NCI-H526 treated with DMSO at 0.1 percent for 48 hours (cell line): Measurements from ENCODE around the gene SCYL1.

ENCODE experiments used
- DNase-seq: peaks from one replicate; lab custom pipeline; 2025; lab: John Stamatoyannopoulos, UW

Gene SCYL1

GRCh38 chr11:65536412-65537295 lies 11.8 kb downstream of the SCYL1 start:
- no peak for DNase-seq

GRCh38 chr11:65537296-65537597 lies 12.4 kb downstream of the SCYL1 start:
- DNase-seq: no peak

DNA sequence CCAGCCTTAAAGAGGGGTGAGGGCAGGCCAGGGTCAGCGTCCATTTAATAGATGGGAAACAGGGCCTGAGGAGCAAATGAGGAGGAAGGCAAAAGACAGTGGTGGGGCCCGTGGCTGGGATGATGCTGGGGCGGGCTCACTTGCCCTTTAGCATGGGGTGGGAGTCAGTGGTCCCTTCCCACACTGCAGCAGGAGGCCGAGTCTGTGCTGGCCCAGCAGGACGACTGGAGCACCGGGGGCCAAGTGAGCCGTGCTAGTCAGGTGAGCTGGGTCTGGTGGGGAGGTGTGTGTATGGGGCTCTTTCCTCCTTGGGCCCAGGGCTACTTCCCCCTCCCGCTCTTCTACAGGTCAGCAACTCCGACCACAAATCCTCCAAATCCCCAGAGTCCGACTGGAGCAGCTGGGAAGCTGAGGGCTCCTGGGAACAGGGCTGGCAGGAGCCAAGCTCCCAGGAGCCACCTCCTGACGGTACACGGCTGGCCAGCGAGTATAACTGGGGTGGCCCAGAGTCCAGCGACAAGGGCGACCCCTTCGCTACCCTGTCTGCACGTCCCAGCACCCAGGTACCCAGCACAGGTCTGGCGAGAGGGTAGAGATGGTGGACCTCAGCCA lies 12.8 kb downstream of the SCYL1 start:
- DNase-seq: no peak

DNA sequence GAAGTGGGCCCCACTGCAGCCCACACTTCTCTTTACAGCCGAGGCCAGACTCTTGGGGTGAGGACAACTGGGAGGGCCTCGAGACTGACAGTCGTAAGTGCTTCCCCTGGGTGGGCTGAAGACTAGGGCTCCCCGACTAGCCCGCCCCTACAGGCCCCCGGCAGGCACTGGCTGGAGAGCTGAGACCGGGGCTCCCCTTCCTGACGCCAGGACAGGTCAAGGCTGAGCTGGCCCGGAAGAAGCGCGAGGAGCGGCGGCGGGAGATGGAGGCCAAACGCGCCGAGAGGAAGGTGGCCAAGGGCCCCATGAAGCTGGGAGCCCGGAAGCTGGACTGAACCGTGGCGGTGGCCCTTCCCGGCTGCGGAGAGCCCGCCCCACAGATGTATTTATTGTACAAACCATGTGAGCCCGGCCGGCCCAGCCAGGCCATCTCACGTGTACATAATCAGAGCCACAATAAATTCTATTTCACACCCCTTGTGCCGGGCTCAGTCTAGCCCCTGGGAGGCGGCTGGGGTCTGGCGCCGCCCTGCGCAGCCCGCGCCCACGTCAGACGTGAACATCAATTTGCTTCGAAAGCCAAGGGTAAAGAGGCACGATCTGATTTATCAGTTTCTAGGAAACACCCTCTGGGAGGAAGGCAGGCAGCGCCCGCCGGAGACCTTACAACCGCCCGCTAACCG lies 13.5 kb downstream of the SCYL1 start:
- no peak for DNase-seq

GRCh38 chr11:65538915-65539743 lies 14.2 kb downstream of the SCYL1 start:
- DNase-seq: peak; percentile 50

DNA sequence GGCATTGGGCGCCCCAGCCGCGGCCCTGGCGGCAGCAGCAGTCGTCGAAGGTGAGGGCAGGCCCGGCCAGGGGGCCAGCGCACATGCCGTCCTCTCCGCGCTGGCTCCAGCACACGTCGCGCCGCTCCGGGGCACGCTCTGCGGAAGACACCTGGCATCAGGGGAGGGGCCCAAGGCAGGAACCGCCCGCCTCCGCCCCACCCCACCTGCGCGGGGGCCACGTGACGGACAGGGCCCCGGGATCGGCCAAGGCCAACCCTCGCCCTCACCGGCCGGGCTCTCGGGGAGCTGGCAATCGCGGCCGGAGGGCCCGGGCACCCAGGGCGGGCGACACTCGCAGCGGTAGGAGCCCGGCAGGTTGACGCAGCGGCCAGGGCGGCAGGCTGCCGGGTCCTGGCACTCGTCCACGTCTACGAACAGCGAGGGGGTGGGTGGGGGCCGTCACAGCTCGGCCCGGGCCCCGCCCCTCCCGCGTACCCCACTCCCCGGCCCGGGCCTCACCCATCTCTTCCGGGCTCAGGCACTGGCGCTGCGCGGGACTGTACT lies 14.9 kb downstream of the SCYL1 start:
- peak; percentile 80 for DNase-seq

GRCh38 chr11:65540290-65541092 lies 15.6 kb downstream of the SCYL1 start:
- peak; percentile 93 for DNase-seq

DNA sequence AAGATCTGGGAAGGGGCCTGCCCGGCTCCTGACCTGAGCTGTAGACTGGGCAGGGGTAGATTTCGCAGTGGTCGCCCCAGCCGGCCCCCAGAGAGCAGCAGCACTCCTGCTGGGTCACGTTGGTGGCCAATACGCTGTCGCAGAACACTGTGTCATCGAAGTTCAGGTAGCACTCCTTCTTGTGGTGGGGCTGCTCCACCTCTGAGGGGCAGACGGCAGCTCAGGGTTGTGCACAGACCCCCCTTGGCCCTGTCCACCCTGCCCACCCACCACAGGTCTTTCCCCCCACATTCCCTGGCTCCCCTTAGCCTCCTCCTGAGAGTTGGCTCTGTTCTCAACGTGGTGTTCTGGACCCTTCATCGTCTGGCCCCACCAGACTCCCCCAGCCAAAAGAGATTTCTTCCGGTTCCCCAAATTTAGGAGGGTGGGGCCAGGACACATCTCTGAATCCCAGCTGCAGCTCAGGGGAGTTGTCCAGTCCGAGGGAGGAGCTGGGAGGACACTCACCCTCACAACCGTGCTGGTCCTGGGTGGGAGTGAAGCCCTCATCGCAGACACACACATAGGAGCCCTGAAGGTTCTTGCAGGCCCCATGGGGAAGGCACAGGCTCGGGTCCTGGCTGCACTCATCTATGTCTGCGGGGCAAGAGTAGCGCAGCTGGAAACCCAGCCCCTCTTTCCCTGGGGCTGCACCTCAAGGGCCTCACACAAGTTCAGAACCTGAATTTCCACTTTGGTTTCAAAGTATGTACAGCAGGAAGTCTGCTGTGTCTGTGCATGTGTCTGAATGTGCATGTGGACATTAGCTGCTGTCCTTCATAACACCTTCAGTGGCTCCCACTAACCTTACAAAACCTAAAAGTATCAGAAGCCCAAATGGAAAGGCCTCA lies 16.5 kb downstream of the SCYL1 start:
- no peak for DNase-seq

DNA sequence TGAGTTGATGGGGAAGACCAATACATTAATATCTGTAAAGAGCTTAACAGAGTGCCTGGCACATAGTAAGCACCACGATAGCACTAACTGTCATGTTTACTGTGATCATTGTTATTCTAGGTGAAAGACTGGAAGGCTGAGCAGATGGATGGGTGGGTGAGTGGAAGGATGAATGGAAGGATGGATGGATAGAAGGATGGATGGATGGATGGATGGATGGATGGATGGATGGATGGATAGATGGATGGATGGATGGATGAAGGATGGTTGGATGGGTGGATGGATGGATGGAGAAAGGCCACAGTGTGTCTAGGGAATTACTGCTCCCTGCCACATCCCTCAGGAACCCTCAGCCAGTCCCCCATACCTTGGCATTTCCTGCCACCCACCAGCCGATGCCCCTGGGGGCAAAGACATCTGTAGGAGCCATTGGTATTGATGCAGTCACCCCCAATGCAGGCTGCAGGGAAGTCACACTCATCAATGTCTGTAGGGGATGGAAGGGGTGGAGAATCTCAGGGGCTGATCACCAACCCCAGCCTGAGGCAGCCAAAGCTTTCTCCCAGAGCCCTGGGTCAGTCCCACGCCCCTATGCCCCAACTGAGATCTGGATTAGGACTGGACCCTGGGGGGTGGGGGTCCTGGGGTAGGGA lies 18.0 kb downstream of the SCYL1 start:
- DNase-seq: no peak

- DNase-seq: no peak
These were observed 21.0 kb downstream of the SCYL1 start for GRCh38 chr11:65545853-65546216.

- DNase-seq: peak; percentile 76
These were observed 21.5 kb downstream of the SCYL1 start for GRCh38 chr11:65546217-65546958.

DNA sequence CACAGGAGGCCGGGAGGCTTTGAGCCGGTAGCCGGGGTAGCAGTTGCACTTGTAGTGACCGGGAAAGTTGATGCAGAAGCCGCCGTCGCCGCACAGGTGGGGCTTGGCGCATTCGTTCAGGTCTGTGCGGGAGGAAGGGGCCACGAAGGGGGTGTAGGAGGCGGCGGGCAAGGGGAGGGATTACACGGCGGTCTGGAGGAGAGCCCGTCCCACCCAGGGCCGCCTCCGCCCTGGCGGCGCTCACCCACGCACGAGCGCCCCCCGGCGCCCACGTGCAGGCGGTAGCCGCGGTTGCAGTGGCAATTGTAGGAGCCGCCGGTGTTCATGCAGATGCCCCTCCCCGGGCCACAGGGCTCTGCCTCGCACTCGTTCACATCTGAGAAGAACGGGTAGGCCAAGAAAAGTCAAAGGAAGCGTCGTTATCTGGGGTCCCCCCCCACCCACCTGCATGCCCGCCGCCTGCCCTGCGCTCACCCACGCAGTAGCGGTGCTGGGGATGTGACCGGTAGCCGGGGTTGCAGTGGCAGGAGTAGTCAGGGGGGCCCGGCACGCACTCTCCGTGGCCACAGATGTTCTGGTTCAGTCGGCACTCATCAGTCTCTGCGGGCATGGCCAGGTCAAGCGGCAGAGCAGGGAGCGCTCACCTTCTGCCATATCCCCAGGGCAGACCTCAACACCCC lies 22.7 kb downstream of the SCYL1 start:
- DNase-seq: no peak

DNA sequence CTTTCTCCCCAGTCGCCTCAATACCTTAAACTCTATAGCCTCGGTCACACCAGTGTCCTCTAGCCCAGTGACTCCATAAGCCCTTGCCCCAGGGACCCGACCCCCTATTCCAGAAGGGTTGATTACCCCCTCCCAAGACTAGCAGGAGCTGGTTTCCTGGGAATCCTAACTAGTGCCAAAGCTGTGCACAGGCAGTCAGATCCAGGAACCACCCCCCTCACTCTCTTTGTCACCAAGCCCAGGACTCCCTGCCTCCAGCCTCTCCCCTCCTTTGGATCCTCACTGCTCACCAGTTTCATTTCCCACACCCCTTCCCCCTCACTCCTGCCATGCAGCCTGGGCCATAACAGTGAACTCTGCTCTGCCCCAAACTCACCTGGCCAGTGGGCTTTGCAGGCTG lies 23.5 kb downstream of the SCYL1 start:
- no peak for DNase-seq

DNA sequence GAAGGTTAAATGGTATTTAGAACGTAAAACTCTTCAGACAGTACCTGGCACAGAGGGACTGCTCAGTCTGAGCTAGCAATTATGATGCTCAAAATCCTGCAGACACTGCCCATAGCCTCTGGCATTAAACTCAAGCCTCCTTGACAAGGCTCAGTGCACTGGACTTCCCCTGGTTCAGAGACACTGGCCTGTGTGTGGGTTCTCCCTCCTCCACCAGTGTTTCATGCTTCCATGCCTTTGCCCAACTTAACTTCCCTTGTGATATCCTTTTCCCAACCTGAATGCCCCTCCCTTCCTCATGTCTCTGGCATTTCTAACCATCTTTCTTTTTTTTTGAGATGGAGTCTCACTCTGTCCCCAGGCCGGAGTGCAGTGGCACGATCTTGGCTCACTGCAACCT lies 24.2 kb downstream of the SCYL1 start:
- no peak for DNase-seq

DNA sequence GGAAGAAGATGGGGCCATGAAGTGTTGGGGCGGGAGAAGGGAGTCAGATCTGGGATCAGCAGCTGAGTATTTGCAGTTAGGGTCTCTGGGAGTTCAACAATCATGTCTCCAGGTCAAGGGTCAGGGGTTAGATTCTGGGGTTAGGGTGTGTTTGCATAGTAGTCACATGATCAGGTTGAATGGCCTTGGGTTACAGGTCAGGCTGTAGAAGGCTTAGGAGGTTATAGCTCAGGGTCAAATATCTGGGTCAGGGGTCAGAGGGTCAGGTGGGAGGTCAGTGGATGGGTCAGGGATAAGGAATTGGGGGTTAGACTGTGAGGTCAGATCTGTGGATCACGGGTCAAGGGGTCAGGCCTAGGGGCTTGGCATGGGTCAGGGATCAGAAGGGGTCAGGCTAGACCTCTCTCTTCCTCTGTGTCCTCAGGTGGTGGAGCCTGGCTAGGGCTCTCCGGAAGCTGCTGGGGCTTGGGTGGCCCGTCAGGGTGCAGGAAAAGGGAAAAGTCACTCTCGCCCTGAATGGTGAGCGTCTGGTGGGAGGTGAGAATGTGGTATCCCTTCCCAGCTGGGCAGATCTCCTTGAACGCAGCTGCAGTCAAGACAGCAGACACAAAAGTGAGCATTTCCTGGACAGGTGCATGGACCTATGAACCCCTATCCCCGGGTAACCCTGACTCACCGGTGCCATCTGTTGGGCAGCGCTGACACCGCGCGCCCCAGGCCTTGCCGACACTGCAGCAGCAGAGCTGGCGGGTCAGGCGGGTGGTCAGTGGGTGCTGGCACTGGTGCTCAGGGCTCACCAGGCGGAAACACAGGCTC lies 26.9 kb downstream of the SCYL1 start:
- peak; percentile 58 for DNase-seq

GRCh38 chr11:65552388-65552951 lies 27.6 kb downstream of the SCYL1 start:
- no peak for DNase-seq
